Naive thymus-derived CD4-positive, alpha-beta T cell (primary cell): ENCODE measurements around the gene NFKB2. TPM values are rescaled to one million over a fixed set of nuclear protein-coding genes. Genes with fewer than 3 reads are reported as not detected.

Source experiments
- ATAC-seq: fragments of 150-1000 bp; cut with Tn5 transposase; 2 replicates; pipeline ENCODE4 v1.10.0; 2021; ENCODE audit warnings: mild to moderate bottlenecking, moderate library complexity
- CTCF ChIA-PET: fragments of 350-600 bp; sonication (Branson Sonifier 250); formaldehyde crosslinking; loops from one replicate; lab custom pipeline; 2021; ENCODE audit warnings: antibody characterized with exemption; lab: Charles Lee
- POLR2A ChIA-PET: fragments of 350-600 bp; sonication (Branson Sonifier 250); formaldehyde crosslinking; loops from one replicate; lab custom pipeline; 2021; ENCODE audit warnings: antibody characterized with exemption, inconsistent platforms; lab: Charles Lee
- DNase-seq, 9 donors: peaks; one replicate each; pipeline versions ENCODE4 v3.0.0 to v3.0.0-alpha.2; 2020 to 2022; ENCODE audit warnings: mixed read lengths in 1 of 9
- H3K27ac ChIP-seq: one replicate; pipeline ENCODE4 v1.7.0; 2013; ENCODE audit warnings: mild to moderate bottlenecking, low read depth, low read length, moderate library complexity
- H3K27me3 ChIP-seq, 2 donors: one replicate each; pipeline ENCODE4 v1.7.0; 2013; ENCODE audit warnings: low read length in 2 of 2, mild to moderate bottlenecking in 2 of 2, moderate library complexity in 2 of 2; ENCODE audit not compliant: control insufficient read depth in 2 of 2, insufficient read depth in 2 of 2
- H3K36me3 ChIP-seq, 3 experiments: 1 replicate in 2 of 3; 2 replicates in 1 of 3; pipeline ENCODE4 v1.7.0; 2013; ENCODE audit warnings: low read length in 3 of 3, mild to moderate bottlenecking in 3 of 3, moderate library complexity in 1 of 3; ENCODE audit not compliant: insufficient read depth in 3 of 3, control insufficient read depth in 2 of 3
- H3K4me1 ChIP-seq, 2 donors: one replicate each; pipeline ENCODE4 v1.7.0; 2013; ENCODE audit warnings: low read length in 2 of 2, mild to moderate bottlenecking in 2 of 2, moderate library complexity in 1 of 2; ENCODE audit not compliant: control insufficient read depth in 2 of 2, insufficient read depth in 2 of 2
- H3K4me3 ChIP-seq: 2 replicates; pipeline ENCODE4 v1.7.0; 2013; ENCODE audit warnings: mild to moderate bottlenecking, low read length
- H3K9me3 ChIP-seq, 3 experiments: 1 replicate in 2 of 3; 2 replicates in 1 of 3; pipeline ENCODE4 v1.7.0; 2013; ENCODE audit warnings: low read length in 3 of 3; ENCODE audit not compliant: control insufficient read depth in 2 of 3
- H3K27ac Mint-ChIP-seq, 9 donors: one replicate each; pipeline ENCODE4 v1.8.0; 2020 to 2022; ENCODE audit warnings: mixed read lengths in 9 of 9, mild to moderate bottlenecking in 8 of 9, moderate library complexity in 5 of 9, inconsistent platforms in 2 of 9
- H3K27me3 Mint-ChIP-seq, 5 donors: one replicate each; pipeline ENCODE4 v1.8.0; 2021 to 2022; ENCODE audit warnings: mixed read lengths in 5 of 5, mild to moderate bottlenecking in 1 of 5
- H3K36me3 Mint-ChIP-seq, 5 donors: one replicate each; pipeline ENCODE4 v1.8.0; 2020 to 2022; ENCODE audit warnings: mixed read lengths in 5 of 5, mild to moderate bottlenecking in 3 of 5, inconsistent platforms in 1 of 5
- H3K4me1 Mint-ChIP-seq, 7 donors: one replicate each; pipeline ENCODE4 v1.8.0; 2020 to 2022; ENCODE audit warnings: mixed read lengths in 7 of 7, mild to moderate bottlenecking in 3 of 7, inconsistent platforms in 1 of 7
- H3K4me3 Mint-ChIP-seq, 10 donors: one replicate each; pipeline ENCODE4 v1.8.0; 2020 to 2022; ENCODE audit warnings: mild to moderate bottlenecking in 10 of 10, mixed read lengths in 10 of 10, moderate library complexity in 6 of 10, inconsistent platforms in 2 of 10
- H3K9me3 Mint-ChIP-seq, 11 donors: one replicate each; pipeline ENCODE4 v1.8.0; 2020 to 2022; ENCODE audit warnings: mixed read lengths in 11 of 11, mild to moderate bottlenecking in 4 of 11, inconsistent platforms in 1 of 11, moderate library complexity in 1 of 11
- intact Hi-C, 2 donors: fragments of 100-400 bp; cut with micrococcal nuclease; formaldehyde crosslinking; loops; one replicate each; pipeline ENCODE4 v1.15.1; 2023
- microRNA-seq: library from miRNA; unstranded; fragments of <30 nt; microRNA quantifications from one replicate; pipeline ENCODE4 v1.2.0, GENCODE V29; 2022; ENCODE audit warnings: borderline microRNAs expressed
- polyA plus RNA-seq, 2 donors: library from polyadenylated mRNA; unstranded; fragments of 300-500 nt; fragmentation: Illumina TruSeq; gene quantifications; one replicate each; pipeline ENCODE4 v1.2.3, GENCODE V29; 2021
- total RNA-seq, 6 experiments: library from RNA in 5 of 6; stranded (reverse) in 5 of 6; gene quantifications; 1 replicate in 5 of 6; 2 replicates in 1 of 6; pipeline ENCODE4 v1.2.3 and lab custom pipeline; 2021 to 2026

The NFKB2 gene
- total and polyA plus RNA-seq, 7 experiments from 2014 or later, result 8.7 to 271 (median 147) TPM

- Histone ChIP-seq H3K27me3 (no peaks in the 10 kb centered on the region), H3K36me3 (peaks cover 0 to 3% (median 0%) of the 10 kb centered on the region in 3 experiments), H3K4me3 (peak overlapping the region; percentile 88), H3K27ac (peak overlapping the region; percentile 90), H3K9me3 (no peaks in the 10 kb centered on the region), H3K4me1 (peaks cover 12 to 14% of the 10 kb centered on the region in 2 donors)
- Mint-ChIP-seq H3K27ac (peak overlapping the region; percentile 81 to 97 (median 95)), H3K9me3 (no peaks in the 10 kb centered on the region), H3K4me3 (peak overlapping the region; percentile 89 to 97 (median 94)), H3K36me3 (peaks cover 0 to 9% (median 4%) of the 10 kb centered on the region in 5 donors), H3K4me1 (peaks cover 14 to 37% (median 27%) of the 10 kb centered on the region in 7 donors), H3K27me3 (no peaks in the 10 kb centered on the region)
- ChIA-PET POLR2A (interaction anchor here (0.7 to 6.7 kb wide), 25 partner anchors 9 to 467 kb away, joined by 3 to 157 read pairs (median 4); partner anchors contain the start of genes ACTR1A, CNNM2, CUEDC2 and FBXL15), CTCF (interaction anchor here (0.5 to 2.6 kb wide), 9 partner anchors 18 to 256 kb away, joined by 3 to 9 read pairs (median 4); partner anchors contain the start of genes CUEDC2 and FBXL15)
- intact Hi-C loops, result loop anchor here (1.0 to 5.0 kb wide), 13 partner anchors 11 to 393 kb away; partner anchors contain the start of genes ACTR1A (in 2 of the 2), CUEDC2 (in 2 of the 2), ARMH3 (in 1 of the 2) and GBF1 (in 1 of the 2)
- peak; percentile 85 to 95 (median 92) for DNase-seq
- peak; percentile 90 for ATAC-seq
Observed at GRCh38 chr10:102450374-102451104, 55.0 kb downstream of the NFKB2 start.

DNA sequence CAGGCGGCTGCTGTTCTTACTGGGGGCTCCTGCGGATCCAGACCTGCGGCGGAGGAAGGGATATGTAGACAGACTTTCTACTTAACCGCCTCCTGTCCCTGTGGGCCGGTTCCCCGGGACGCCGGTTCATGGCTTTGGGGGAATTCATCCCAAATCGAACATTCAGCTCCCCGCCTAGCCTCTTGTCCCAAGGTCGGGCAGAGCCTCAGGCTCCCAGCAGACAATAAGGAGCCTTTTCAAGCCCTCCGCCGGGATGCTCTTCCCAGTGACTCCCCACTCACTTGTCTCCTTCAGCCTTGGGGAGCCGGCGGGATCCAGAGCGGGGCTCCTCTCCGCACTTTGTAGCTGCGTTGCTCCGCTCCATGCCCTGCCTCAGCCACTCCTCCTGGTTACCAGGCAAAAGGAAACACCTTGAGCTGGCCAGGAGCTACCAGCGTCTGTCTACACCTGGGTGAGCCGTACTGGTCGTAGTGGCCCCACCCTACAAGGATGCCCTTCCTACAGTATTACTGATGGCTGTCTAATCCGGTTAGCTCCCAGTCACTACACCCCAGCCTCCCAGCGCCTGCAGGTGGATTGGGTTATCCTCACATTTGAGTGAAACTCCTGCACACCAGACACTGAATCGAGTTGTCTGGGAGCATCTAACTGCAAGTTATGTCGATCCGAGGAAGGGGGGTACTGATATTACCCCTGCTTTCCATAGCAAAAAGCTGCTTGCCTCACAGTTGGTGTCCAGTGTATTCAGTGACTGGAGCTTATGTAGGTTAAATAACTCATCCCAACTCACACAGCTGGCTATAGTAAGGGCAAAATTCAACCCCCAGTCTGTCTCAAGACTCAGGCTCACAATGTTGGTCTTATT lies 55.8 kb downstream of the NFKB2 start, which contains the start of gene C10orf95:
TSS of gene C10orf95 (minus strand) at position 439 of the 865 bp plus-strand sequence. CDS start 450 bp downstream, outside the sequence.
- ChIA-PET CTCF (interaction anchor here (0.7 to 2.6 kb wide), 6 partner anchors 19 to 41 kb away, joined by 3 to 9 read pairs (median 4); partner anchors contain the start of genes CUEDC2 and FBXL15), POLR2A (interaction anchor here (0.9 to 6.7 kb wide), 20 partner anchors 9 to 467 kb away, joined by 3 to 157 read pairs (median 4); partner anchors contain the start of genes ACTR1A, CNNM2, CUEDC2 and FBXL15)
- H3K27ac ChIP-seq, result peak within 1 kb of the TSS; percentile 90
- peaks cover 0 to 5% (median 3%) of the 10 kb centered on the region in 3 experiments for H3K36me3 ChIP-seq
- H3K4me3 ChIP-seq, result peak within 1 kb of the TSS; percentile 88
- peak within 1 kb of the TSS; percentile 85 to 97 (median 92) for H3K4me3 Mint-ChIP-seq
- DNase-seq (no peak), ATAC-seq (no peak)
- intact Hi-C loops, result loop anchor here (2.0 to 5.0 kb wide), 3 partner anchors 191 to 394 kb away; partner anchors contain the start of genes ARMH3 (in 1 of the 2) and TRIM8 (in 1 of the 2)
- peak within 1 kb of the TSS; percentile 77 to 96 (median 89) for H3K27ac Mint-ChIP-seq
- H3K9me3 Mint-ChIP-seq, result no peaks in the 10 kb centered on the region
- peaks cover 12 to 14% of the 10 kb centered on the region in 2 donors for H3K4me1 ChIP-seq
- H3K27me3 ChIP-seq, result no peaks in the 10 kb centered on the region
- H3K9me3 ChIP-seq, result no peaks in the 10 kb centered on the region
- peaks cover 0 to 9% (median 4%) of the 10 kb centered on the region in 5 donors for H3K36me3 Mint-ChIP-seq
- peaks cover 14 to 32% (median 26%) of the 10 kb centered on the region in 7 donors for H3K4me1 Mint-ChIP-seq
- no peaks in the 10 kb centered on the region for H3K27me3 Mint-ChIP-seq

Small RNA genes lying within 50 kb of the gene (microRNA-seq; reads per million reads assigned to microRNA genes)
- 34,928 reads per million, percentile 96 among the genes with 10 or more reads in this experiment for gene MIR146B

Other genes starting within 250 kb of the NFKB2 start
- 10 to 100 TPM; 45.1 to 98.5 (median 58.8) TPM for gene NOLC1, start 243.3 kb upstream of the NFKB2 start, total RNA-seq
- 10 to 100 TPM; 54.5 to 91.6 TPM for gene NOLC1, start 243.3 kb upstream of the NFKB2 start, polyA plus RNA-seq
- gene ELOVL3, start 169.4 kb upstream of the NFKB2 start, total RNA-seq, result not detected
- gene ELOVL3, start 169.4 kb upstream of the NFKB2 start, polyA plus RNA-seq, result not detected
- gene PITX3, start 154.2 kb upstream of the NFKB2 start, total RNA-seq, result not detected
- gene PITX3, start 154.2 kb upstream of the NFKB2 start, polyA plus RNA-seq, result not detected
- 10 to 100 TPM; 36.2 to 47.2 (median 37.8) TPM for gene GBF1, start 150.2 kb upstream of the NFKB2 start, total RNA-seq
- gene GBF1, start 150.2 kb upstream of the NFKB2 start, polyA plus RNA-seq, result 10 to 100 TPM in 1 of 2 donors, 1 to 10 TPM in 1; 8.5 to 24.3 TPM
- 10 to 100 TPM in 3 of 5 experiments, 1 to 10 TPM in 2; 3.5 to 16.9 (median 11.2) TPM for gene PSD, start 23.1 kb downstream of the NFKB2 start, total RNA-seq
- gene PSD, start 23.1 kb downstream of the NFKB2 start, polyA plus RNA-seq, result 1 to 10 TPM; 3.9 to 4.5 TPM
- 10 to 100 TPM; 10.8 to 21.0 (median 14.1) TPM for gene FBXL15, start 25.1 kb downstream of the NFKB2 start, total RNA-seq
- gene FBXL15, start 25.1 kb downstream of the NFKB2 start, polyA plus RNA-seq, result 10 to 100 TPM; 26.7 to 40.4 TPM
- gene CUEDC2, start 36.9 kb downstream of the NFKB2 start, total RNA-seq, result 10 to 100 TPM; 27.0 to 69.0 (median 31.9) TPM
- 10 to 100 TPM; 60.1 to 67.2 TPM for gene CUEDC2, start 36.9 kb downstream of the NFKB2 start, polyA plus RNA-seq
- gene C10orf95, start 55.8 kb downstream of the NFKB2 start, total RNA-seq, result under 1 TPM in 4 of 5 experiments, not detected in 1; 0.19 to 0.78 (median 0.51) TPM
- gene C10orf95, start 55.8 kb downstream of the NFKB2 start, polyA plus RNA-seq, result under 1 TPM; 0.32 to 0.41 TPM
- 10 to 100 TPM; 47.5 to 69.4 (median 58.9) TPM for gene ACTR1A, start 107.0 kb downstream of the NFKB2 start, total RNA-seq
- gene ACTR1A, start 107.0 kb downstream of the NFKB2 start, polyA plus RNA-seq, result 10 to 100 TPM; 49.8 to 66.0 TPM
- 10 to 100 TPM; 10.7 to 17.5 (median 16.1) TPM for gene SUFU, start 108.3 kb downstream of the NFKB2 start, total RNA-seq
- 10 to 100 TPM in 1 of 2 donors, 1 to 10 TPM in 1; 2.9 to 10.8 TPM for gene SUFU, start 108.3 kb downstream of the NFKB2 start, polyA plus RNA-seq
- gene TRIM8, start 248.8 kb downstream of the NFKB2 start, total RNA-seq, result 10 to 100 TPM; 55.2 to 88.7 (median 59.1) TPM
- 10 to 100 TPM; 23.9 to 50.5 TPM for gene TRIM8, start 248.8 kb downstream of the NFKB2 start, polyA plus RNA-seq